SK-N-SH (cell line): Measurements from ENCODE around the gene IGF1R. TPM values are rescaled to one million over a fixed set of nuclear protein-coding genes. Genes with fewer than 3 reads are reported as not detected.
A peak's percentile ranks its signal among the peaks of the same experiment; 100 is the strongest.

Experiments
- CTCF ChIA-PET: fragments of 300-600, 350-600 bp; formaldehyde crosslinking; extraction: SDS; loops from one replicate; lab custom pipeline; 2021; lab: Yijun Ruan, JAX
- POLR2A ChIA-PET: fragments of 350-600 bp; sonication (Branson Sonifier 250); formaldehyde crosslinking; extraction: SDS; loops from one replicate; lab custom pipeline; 2020; ENCODE audit warnings: antibody characterized with exemption, inconsistent platforms; lab: Yijun Ruan, JAX
- DNase-seq: peaks from one replicate; pipeline ENCODE4 v3.0.0; 2012
- H2AFZ ChIP-seq: fragments of 200-600 bp; sonication (generic); 2 replicates; pipeline ENCODE4 v1.8.1; 2016; ENCODE audit warnings: antibody characterized with exemption, mild to moderate bottlenecking, low read depth
- H3F3A ChIP-seq: fragments of 200-600 bp; sonication (generic); replicated peaks from 2 replicates; pipeline ENCODE3; 2016; ENCODE audit warnings: antibody characterized with exemption, mild to moderate bottlenecking; ENCODE audit not compliant: insufficient read depth
- H3K27ac ChIP-seq, 2 experiments: fragments of 200-500 bp in 1 of 2; fragments of 200-600 bp in 1 of 2; sonication (Bioruptor generic) in 1 of 2; sonication (generic), shearing (Covaris generic) in 1 of 2; 2 replicates each; pipeline versions ENCODE4 v1.5.1 to v1.6.1; 2014 to 2016; ENCODE audit warnings: low read depth in 2 of 2, inconsistent platforms in 1 of 2, low read length in 1 of 2, mild to moderate bottlenecking in 1 of 2, mixed read lengths in 1 of 2
- H3K27me3 ChIP-seq: fragments of 200-600 bp; sonication (generic), shearing (Covaris generic); 2 replicates; pipeline ENCODE4 v1.6.1; 2016; ENCODE audit warnings: mixed run types; ENCODE audit not compliant: insufficient read depth
- H3K36me3 ChIP-seq, 2 experiments: fragments of 200-500 bp in 1 of 2; fragments of 200-600 bp in 1 of 2; sonication (Bioruptor generic) in 1 of 2; sonication (generic) in 1 of 2; replicated peaks in 1 of 2; 2 replicates each; pipeline versions ENCODE3 to v1.5.1; 2014 to 2016; ENCODE audit warnings: low read length in 1 of 2, mild to moderate bottlenecking in 1 of 2; ENCODE audit not compliant: insufficient read depth in 2 of 2, control insufficient read depth in 1 of 2
- H3K4me1 ChIP-seq, 2 experiments: fragments of 200-500 bp in 1 of 2; fragments of 200-600 bp in 1 of 2; sonication (Bioruptor generic) in 1 of 2; sonication (generic), shearing (Covaris generic) in 1 of 2; 2 replicates each; pipeline versions ENCODE4 v1.5.1 to v1.6.1; 2014 to 2016; ENCODE audit warnings: low read depth in 1 of 2, low read length in 1 of 2, mixed run types in 1 of 2; ENCODE audit not compliant: insufficient read depth in 2 of 2, control insufficient read depth in 1 of 2
- H3K4me2 ChIP-seq: fragments of 200-600 bp; sonication (generic), shearing (Covaris generic); 2 replicates; pipeline ENCODE4 v1.6.1; 2017; ENCODE audit warnings: mixed run types
- H3K4me3 ChIP-seq, 2 experiments: fragments of 200-500 bp in 1 of 2; fragments of 200-600 bp in 1 of 2; sonication (Bioruptor generic) in 1 of 2; sonication (generic), shearing (Covaris generic) in 1 of 2; 2 replicates each; pipeline versions ENCODE4 v1.5.1 to v1.8.1; 2014 to 2016; ENCODE audit warnings: low read depth in 2 of 2, inconsistent platforms in 1 of 2, low read length in 1 of 2, mild to moderate bottlenecking in 1 of 2, mixed read lengths in 1 of 2, moderate library complexity in 1 of 2
- H3K79me2 ChIP-seq: fragments of 200-600 bp; sonication (generic); 2 replicates; pipeline ENCODE4 v1.8.1; 2017; ENCODE audit warnings: mild to moderate bottlenecking; ENCODE audit not compliant: insufficient read depth
- H3K9ac ChIP-seq: fragments of 200-600 bp; sonication (generic); 2 replicates; pipeline ENCODE4 v1.6.1; 2017; ENCODE audit warnings: mixed run types
- H3K9me2 ChIP-seq: fragments of 200-600 bp; sonication (generic); 2 replicates; pipeline ENCODE4 v1.6.1; 2017; ENCODE audit warnings: mixed run types
- H3K9me3 ChIP-seq: fragments of 200-600 bp; sonication (generic); 2 replicates; pipeline ENCODE4 v1.6.1; 2017; ENCODE audit warnings: mixed run types, mild to moderate bottlenecking, moderate library complexity
- H4K20me1 ChIP-seq: fragments of 200-600 bp; sonication (generic); 2 replicates; pipeline ENCODE4 v1.6.1; 2017; ENCODE audit warnings: mild to moderate bottlenecking, mixed run types; ENCODE audit not compliant: insufficient read depth
- CHD2 ChIP-seq: fragments of 150-350 bp; IDR thresholded peaks from 2 replicates; pipeline ENCODE4 v1.6.1; 2018; ENCODE audit warnings: low read length; ENCODE audit not compliant: partially characterized antibody
- ELF1 ChIP-seq: IDR thresholded peaks from 2 replicates; pipeline ENCODE4 v1.4.0; 2012
- EP300 ChIP-seq, 2 experiments: IDR thresholded peaks; 2 replicates each; pipeline versions ENCODE4 v1.4.0 to v1.6.1; 2012; ENCODE audit warnings: borderline replicate concordance in 1 of 2, low read depth in 1 of 2, low read length in 1 of 2
- EZH2phosphoT487 ChIP-seq: fragments of 200-600 bp; sonication (generic); IDR thresholded peaks from 2 replicates; pipeline ENCODE4 v1.6.1; 2017; ENCODE audit warnings: low read depth, mixed run types, mild to moderate bottlenecking, antibody characterized with exemption, moderate library complexity, borderline replicate concordance
- FOSL2 ChIP-seq: IDR thresholded peaks from 2 replicates; pipeline ENCODE4 v1.4.0; 2012; ENCODE audit warnings: low read depth, mild to moderate bottlenecking, moderate library complexity, borderline replicate concordance
- GATA2 ChIP-seq: sonication (generic); formaldehyde crosslinking; IDR thresholded peaks from 2 replicates; pipeline ENCODE4 v1.5.0; 2020; ENCODE audit warnings: mild to moderate bottlenecking, missing genetic modification reagents
- NFIC ChIP-seq: IDR thresholded peaks from 2 replicates; pipeline ENCODE4 v1.4.0; 2012; ENCODE audit warnings: borderline replicate concordance
- NRF1 ChIP-seq: IDR thresholded peaks from 2 replicates; pipeline ENCODE4 v1.6.1; 2012; ENCODE audit warnings: low read depth, mild to moderate bottlenecking, low read length
- POLR2AphosphoS5 ChIP-seq: IDR thresholded peaks from 2 replicates; pipeline ENCODE4 v1.6.1; 2012; ENCODE audit warnings: low read depth, low read length
- RAD21 ChIP-seq: IDR thresholded peaks from 2 replicates; pipeline ENCODE4 v1.6.1; 2012; ENCODE audit warnings: mild to moderate bottlenecking, low read length
- RCOR1 ChIP-seq: fragments of 150-350 bp; IDR thresholded peaks from 2 replicates; pipeline ENCODE4 v1.6.1; 2017; ENCODE audit warnings: antibody characterized with exemption, low read length
- RFX5 ChIP-seq: IDR thresholded peaks from 2 replicates; pipeline ENCODE4 v1.6.1; 2012; ENCODE audit warnings: mild to moderate bottlenecking, improper control_type of control experiment, low read length
- TAF1 ChIP-seq: IDR thresholded peaks from 2 replicates; pipeline ENCODE4 v1.6.1; 2012; ENCODE audit warnings: low read depth, mild to moderate bottlenecking, low read length, moderate library complexity, borderline replicate concordance
- WGBS: methylation state at CpG from one replicate; pipeline ENCODE4 v1.1.6; 2017; ENCODE audit warnings: low lambda C conversion rate; 5-methylcytosine and 5-hydroxymethylcytosine counted together
- polyA plus RNA-seq, 3 experiments: library from polyadenylated mRNA; depleted of rRNA; stranded (reverse); fragments of >200 nt; gene quantifications; 2 replicates each; pipeline ENCODE4 v1.2.3, GENCODE V29; 2012
- TF ChIP-seq, protein P1 (sequence below): IDR thresholded peaks from 2 replicates; pipeline ENCODE4; 2012
- TF ChIP-seq, protein P2 (sequence below): fragments of 150-350 bp; IDR thresholded peaks from 2 replicates; pipeline ENCODE4 v1.6.1; 2017; ENCODE audit warnings: antibody characterized with exemption, low read length, low read depth, borderline replicate concordance

IGF1R gene
- polyA plus RNA-seq, 1 of the 3 experiments (the other 2 are of a cell fraction): 9.5 TPM

DNA sequence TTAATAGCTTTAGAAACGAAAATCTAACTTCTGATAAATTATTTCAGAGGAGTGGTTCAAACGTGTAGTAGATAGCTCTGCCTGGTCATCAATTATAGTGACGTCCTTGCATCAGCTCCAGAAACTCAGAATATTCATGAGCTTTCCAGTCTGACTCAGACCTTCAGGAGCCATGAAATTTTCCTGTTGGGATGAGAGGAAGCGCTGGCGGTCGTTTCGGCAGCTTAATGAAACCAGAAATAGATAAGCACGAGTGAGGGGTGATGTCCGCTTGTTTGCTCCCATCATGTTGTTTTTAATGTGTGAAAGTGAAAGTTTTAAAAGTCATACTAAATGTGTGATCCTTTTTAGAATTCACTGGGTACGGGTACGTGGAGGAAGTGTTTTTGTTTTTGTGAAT, 218.2 kb downstream of the IGF1R start:
- Histone ChIP-seq H3K79me2 (peaks cover 58% of the 10 kb centered on the region), H3K9ac (peak overlapping the region; percentile 78), H2AFZ (peak overlapping the region; percentile 64), H3K9me2 (no peaks in the 10 kb centered on the region), H3K36me3 (no peaks in the 10 kb centered on the region), H3K4me1 (peaks cover 3 to 23% of the 10 kb centered on the region in 2 experiments; a peak in 3 of 4 replicates), H3K27me3 (no peaks in the 10 kb centered on the region), H3K4me3 (peak overlapping the region; percentile 60 to 65), H3K9me3 (no peaks in the 10 kb centered on the region), H3F3A (peaks cover 11% of the 10 kb centered on the region), H3K4me2 (peak overlapping the region; percentile 80), H4K20me1 (no peaks in the 10 kb centered on the region), H3K27ac (peak overlapping the region; percentile 90 to 91)
- ChIA-PET POLR2A (interaction anchor here (0.7 to 0.9 kb wide), 2 partner anchors 11 to 16 kb away, joined by 3 to 5 read pairs; no protein-coding TSS in a partner anchor), CTCF (interaction anchor here (1.4 to 2.8 kb wide), 5 partner anchors 10 to 348 kb away, joined by 4 to 19 read pairs (median 10); no protein-coding TSS in a partner anchor)
- TF ChIP-seq FOSL2 (peak; percentile 38; the same call in 1 of the 2 replicates), POLR2AphosphoS5 (no peak)
- TF ChIP-seq, protein P1, sequence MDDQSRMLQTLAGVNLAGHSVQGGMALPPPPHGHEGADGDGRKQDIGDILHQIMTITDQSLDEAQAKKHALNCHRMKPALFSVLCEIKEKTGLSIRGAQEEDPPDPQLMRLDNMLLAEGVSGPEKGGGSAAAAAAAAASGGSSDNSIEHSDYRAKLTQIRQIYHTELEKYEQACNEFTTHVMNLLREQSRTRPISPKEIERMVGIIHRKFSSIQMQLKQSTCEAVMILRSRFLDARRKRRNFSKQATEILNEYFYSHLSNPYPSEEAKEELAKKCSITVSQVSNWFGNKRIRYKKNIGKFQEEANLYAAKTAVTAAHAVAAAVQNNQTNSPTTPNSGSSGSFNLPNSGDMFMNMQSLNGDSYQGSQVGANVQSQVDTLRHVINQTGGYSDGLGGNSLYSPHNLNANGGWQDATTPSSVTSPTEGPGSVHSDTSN: peak; percentile 77
- DNase-seq: peak; percentile 59
- WGBS: 24% methylated on average over 11 of the region's 11 CpGs

DNA sequence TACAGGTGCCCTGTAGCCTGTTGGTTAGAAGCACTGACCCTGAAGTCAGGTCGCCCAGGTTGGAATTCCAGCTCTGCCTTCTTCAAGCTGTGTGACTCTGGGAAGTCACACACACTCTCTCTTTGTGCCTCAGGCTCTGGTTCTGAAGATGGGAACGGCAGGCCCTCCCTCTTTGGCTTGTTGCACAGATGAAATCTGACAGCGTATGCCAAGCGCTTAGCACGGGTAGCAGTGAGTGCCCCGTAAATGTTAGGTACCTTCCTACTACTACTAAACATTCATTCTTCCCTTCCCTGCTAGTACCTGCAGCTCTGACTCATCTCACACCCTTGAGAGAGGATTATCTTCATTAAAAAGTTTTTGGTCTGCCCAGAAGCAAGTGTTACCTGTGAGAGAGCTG, 220.2 kb downstream of the IGF1R start:
- no peaks in the 10 kb centered on the region for H4K20me1 ChIP-seq
- H2AFZ ChIP-seq: no peak overlapping the region
- CTCF ChIA-PET: interaction anchor here (1.3 to 2.8 kb wide), 4 partner anchors 12 to 350 kb away, joined by 4 to 19 read pairs (median 10); no protein-coding TSS in a partner anchor
- peaks cover 52% of the 10 kb centered on the region for H3K79me2 ChIP-seq
- no peak overlapping the region for H3K4me2 ChIP-seq
- H3K4me3 ChIP-seq: no peak overlapping the region
- no peak overlapping the region for H3K27ac ChIP-seq
- no peak for TF ChIP-seq RFX5
- TF ChIP-seq ELF1: no peak
- TF ChIP-seq GATA2 (CRISPR knock-in tag): no peak
- no peak for TF ChIP-seq RAD21
- TF ChIP-seq TAF1: no peak
- TF ChIP-seq, protein P2, sequence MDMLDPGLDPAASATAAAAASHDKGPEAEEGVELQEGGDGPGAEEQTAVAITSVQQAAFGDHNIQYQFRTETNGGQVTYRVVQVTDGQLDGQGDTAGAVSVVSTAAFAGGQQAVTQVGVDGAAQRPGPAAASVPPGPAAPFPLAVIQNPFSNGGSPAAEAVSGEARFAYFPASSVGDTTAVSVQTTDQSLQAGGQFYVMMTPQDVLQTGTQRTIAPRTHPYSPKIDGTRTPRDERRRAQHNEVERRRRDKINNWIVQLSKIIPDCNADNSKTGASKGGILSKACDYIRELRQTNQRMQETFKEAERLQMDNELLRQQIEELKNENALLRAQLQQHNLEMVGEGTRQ: no peak
- TF ChIP-seq CHD2: no peak
- no peak for TF ChIP-seq EZH2phosphoT487
- no peak for TF ChIP-seq POLR2AphosphoS5
- TF ChIP-seq RCOR1: no peak
- TF ChIP-seq EP300 (IDR thresholded peaks at IDR 0.05; ENCODE audit: borderline replicate concordance in 1 of 2, low read depth in 1 of 2, low read length in 1 of 2): no peak
- TF ChIP-seq NRF1: no peak
- TF ChIP-seq NFIC: no peak
- no peak overlapping the region for H3K9ac ChIP-seq
- no peaks in the 10 kb centered on the region for H3K9me3 ChIP-seq
- peaks cover 17 to 25% of the 10 kb centered on the region in 2 experiments for H3K4me1 ChIP-seq
- H3F3A ChIP-seq: peaks cover 11% of the 10 kb centered on the region
- POLR2A ChIA-PET: no interaction called here
- no peaks in the 10 kb centered on the region for H3K9me2 ChIP-seq
- H3K36me3 ChIP-seq: no peaks in the 10 kb centered on the region
- WGBS: 80% methylated on average over 5 of the region's 6 CpGs
- no peak for DNase-seq
- no peaks in the 10 kb centered on the region for H3K27me3 ChIP-seq
